ENCODE results near the gene ADGRV1.
"Not testable (repeated sequence)": the region's sequence is repeated elsewhere in the genome, so short reads cannot be mapped to it uniquely, and the experiment has no call there.

ADGRV1 gene

DNA sequence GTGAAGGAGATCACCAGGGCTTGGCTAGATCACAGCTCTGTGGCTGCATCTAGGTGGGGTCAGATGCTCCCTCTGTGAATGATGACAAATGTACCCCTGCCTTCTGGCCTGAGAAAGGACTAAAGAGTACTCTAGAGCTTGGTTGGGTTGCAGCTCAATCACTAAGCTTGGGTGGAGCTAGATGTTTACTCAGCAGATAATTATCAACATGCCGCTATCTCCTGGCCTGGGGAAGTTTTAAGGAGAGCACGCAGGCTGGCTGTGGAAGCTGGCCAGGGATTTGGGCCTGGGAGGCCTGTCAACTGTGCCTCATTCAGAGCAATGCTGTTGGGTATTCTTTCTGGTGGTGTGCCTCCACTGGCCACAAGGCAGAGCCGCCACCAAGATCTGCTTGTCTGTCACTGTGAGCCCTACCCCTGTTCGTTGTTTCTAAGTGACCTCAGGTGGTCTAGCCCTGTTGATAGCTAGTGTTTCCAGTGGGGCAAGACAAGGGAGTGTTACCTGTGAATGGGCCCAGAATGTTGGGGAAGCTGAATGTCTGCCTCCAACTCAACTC, 181.7 kb downstream of the ADGRV1 start:
- no peak for DNase-seq (ENCODE audit: low read depth)

DNA sequence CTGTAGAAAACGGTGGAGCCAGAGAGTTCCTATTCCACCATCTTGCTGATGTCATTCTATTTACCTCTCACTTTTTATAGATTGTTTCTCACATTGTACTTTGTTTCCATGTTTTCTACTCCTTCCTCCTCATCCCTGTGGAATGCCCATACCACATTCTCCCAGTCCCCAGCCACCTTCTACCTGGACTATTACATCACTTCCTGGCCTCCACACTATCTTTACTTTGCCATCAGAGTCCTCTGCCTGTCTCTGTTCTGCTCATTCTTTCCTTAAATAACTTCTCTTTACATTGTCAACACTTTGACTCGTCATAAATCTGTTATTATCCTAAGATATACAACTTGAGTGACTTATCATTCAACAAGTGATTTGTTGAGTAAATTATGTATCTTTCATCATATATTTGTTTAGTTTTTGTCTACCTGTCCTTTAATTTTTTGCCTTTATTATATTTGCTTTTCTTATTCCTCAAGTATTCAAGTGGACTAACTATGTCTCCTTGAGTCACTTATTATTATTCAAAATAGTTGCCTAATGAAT, 182.5 kb downstream of the ADGRV1 start:
- no peak for DNase-seq (ENCODE audit: low read depth)

DNA sequence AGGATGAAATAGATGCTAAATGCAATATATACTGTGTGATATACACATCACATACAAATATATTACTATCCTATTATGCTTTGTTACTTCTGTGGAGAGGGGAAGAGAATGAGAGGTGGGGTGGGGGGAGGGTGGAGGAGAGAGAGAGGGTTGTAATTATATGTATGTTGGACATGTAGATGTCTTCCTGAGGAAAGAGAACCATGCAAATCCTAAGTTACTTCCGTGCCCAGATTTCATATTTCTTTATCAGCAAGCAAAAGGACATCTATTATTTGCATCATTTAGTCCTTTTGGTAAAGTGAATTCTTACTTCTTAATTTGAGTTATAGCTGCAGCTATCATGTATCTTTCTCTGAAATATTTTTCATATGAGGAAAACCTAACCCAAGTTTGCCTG, 187.5 kb downstream of the ADGRV1 start:
- no peak for DNase-seq (ENCODE audit: low read depth)

DNA sequence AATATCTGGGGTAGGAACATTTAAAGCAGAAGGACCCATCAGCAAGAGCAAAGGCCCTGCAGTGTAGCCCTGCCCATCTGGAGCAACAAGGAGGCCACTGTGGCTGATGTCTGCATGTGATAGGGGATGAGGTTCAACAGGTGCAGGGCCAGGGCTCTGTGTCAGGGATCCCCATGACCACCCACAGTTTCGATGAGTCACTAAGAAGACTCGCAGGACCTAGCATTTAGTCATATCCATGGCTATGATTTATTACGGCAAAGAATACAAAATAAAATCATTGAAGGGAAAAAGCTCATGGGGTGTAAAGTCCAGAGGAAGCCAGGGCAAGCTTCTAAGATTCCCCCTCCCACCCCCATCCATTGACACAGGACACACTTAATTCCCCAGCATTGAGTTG, 188.6 kb downstream of the ADGRV1 start:
- no peak for DNase-seq (ENCODE audit: low read depth)

DNA sequence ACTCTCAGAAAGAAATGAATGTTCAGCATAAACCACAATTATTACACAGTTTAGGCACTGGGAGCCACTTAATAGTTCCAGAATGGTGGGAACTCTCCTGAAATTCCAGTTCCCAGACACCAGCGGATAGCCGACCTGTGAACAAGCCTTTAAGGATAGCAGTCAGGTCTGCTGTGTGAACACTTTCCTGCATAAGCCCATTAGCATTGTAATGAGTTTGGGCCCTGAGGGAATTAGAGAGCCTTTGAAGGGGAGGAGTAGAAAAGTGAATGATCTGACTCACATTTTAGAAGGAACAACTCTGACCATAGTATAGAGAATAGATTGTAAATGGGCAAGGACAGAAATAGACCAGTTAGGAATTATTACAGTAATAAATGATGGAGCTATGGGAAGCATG, 189.1 kb downstream of the ADGRV1 start:
- DNase-seq (ENCODE audit: low read depth), result no peak

DNA sequence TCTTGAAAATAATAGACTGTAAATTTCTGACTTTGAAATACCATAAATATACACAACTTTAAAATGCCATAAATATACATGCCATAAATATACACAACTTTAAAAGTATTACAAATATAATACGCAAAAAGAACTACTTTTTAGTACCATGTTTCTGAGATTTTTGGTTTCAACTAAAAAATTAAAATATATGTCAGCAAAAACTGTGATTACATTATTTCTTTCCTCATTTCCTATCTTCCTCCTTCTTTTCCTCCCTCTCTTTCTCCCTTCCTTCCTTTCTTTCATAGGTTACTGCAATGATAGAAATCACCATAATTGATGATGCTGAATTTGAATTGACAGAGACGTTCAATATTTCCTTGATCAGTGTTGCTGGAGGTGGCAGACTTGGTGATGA, 200.5 kb downstream of the ADGRV1 start:
- DNase-seq (ENCODE audit: low read depth), result no peak

DNA sequence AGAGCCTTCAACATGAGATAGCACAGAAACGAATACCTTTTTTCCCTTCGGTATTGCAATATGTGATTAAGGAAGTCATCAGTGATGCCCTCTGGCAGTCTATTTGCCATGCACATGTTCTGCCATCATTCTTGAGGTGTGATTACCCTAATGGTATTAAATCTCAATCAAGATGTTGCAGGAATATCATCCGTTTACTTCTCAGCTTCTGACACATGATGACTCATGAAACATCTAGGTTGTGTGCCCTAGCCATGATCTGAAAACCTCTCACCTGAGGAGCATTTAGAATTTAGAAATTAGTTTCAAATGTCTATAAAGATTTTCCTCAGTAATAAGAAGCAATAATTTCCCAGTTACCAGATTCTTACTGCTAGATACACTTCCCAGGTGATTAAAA, 209.1 kb downstream of the ADGRV1 start:
- no peak for DNase-seq (ENCODE audit: low read depth)

DNA sequence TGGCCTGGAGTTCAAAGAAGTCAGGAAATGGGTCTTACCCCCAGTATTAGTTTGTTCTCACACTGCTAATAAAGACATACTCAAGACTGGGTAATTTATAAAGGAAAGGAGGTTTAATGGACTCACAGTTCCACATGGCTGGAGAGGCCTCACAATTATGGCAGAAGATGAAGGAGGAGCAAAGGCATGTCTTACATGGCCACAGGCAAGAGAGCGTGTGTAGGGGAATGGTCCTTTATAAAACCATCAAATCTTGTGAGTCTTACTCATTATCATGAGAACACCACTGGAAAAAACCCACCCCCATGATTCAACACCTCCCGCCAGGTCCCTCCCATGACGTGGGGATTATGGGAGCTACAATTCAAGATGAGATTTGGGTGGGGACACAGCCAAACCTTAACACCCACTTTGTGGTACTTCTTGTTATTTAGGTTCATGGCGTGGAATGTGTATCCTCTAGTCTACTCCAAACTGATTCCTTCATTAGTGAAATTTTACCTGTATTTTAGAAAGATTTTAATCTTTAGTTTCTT, 211.5 kb downstream of the ADGRV1 start:
- not testable (repeated sequence) for DNase-seq (ENCODE audit: low read depth)

DNA sequence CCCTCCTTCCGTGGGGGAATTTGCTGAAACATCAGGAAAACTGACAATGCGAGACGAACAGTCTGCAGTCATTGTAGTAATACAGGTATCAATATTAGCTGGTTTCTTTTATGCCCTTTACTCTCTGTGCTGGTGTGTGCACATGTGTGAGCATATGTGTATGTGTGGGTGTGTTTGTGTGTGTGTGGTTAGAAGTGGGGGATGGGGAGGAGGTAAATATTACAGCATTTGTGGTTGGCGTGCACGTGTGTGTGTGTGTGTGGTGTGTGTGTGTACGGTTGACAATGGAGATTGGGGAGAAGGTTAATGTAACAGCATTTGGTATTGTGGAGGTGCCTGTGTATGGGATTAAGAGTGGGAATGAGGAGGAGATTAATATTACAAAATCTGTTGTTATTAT, 219.4 kb downstream of the ADGRV1 start:
- DNase-seq (ENCODE audit: low read depth), result no peak

DNA sequence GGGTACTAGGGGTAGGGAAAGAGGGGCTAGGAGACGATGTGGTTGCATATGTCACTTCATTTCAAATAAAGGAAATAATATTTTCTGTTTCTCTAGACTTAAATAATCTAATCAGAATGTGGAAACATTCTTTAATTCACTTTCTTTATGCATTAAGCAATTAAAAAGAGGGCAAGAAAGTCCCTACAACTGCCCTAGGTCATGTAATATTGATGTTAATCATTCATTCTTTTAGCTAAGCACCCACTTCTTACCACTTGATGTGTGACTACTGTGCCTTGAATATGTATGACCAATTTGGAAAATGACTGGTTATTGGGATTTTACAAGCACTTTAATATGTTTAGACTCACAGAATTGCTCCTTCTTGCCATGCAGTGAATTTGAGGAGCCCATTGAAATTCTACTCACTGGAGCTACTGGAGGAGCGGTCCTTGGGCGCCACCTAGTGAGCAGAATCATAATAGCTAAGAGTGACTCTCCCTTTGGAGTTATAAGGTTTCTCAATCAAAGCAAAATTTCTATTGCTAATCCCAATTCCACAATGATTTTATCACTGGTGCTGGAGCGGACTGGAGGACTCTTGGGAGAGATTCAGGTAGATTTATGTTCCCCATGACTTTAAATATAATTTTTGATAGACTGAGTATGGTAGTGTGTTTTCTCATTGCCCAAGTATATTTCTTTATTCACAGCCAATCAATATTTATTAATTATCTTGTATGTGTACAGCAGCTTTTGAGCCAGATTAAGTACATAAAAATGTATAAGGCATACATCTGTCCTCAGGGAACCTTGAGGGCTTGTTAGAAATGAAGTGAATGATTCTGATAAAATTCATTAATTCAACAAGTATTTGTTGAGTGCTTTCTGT, 225.1 kb downstream of the ADGRV1 start:
- DNase-seq (ENCODE audit: low read depth), result peak; percentile 62

DNA sequence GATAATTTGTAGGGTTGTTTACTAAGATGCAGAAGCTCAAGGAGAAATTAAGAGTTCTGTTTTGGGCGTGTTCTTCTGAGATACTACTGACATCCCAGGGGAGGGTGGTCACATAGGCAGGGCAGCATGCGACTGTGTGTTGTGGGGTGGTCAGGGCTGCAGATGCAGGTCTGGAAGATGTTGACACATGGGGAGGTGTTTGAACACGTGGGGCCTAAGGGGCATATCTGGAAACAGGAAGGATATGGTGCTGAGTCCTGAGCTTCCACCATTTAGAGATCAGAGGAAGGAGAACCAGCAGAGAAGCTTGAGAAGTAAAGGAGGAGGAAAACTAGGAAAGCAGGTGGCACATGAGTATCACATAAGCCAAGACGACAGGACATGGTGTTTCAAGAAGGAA, 228.2 kb downstream of the ADGRV1 start:
- DNase-seq (ENCODE audit: low read depth), result no peak

DNA sequence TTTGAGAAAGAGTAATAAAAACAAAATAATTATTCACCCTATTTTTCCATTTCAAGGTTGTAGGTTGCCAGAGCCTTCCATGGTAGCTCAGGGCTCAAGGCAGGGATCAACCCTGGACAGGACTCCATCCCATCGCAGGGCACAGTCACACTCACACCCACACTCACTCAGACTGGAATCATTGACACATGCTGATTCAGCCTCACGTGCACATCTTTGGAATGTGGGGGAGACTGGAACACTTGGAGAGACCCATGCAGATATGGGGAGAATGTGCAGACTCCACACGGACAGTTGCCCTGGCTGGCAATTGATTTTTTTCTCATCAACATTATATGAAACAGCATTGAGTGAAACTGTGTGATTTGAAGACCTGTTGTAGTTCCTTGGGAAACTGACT, 234.1 kb downstream of the ADGRV1 start:
- no peak for DNase-seq (ENCODE audit: low read depth)

DNA sequence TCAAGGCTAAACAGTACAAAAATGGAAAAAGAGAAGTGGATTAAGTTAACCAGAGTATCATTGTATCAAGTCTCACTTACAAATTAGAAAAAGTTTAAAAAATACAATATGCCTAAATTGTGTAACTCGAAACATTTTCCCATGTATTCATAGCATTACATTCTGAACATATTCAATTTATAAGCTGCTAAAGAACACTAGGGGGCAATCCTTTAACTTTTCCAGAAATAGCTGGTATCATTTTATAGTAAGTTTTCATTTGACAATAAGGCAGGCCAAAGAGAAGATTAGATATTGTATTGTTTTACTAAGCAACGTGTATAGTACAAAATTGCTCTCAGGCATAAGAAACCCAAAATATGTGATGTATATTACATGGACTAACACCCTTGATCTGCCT, 234.6 kb downstream of the ADGRV1 start:
- DNase-seq (ENCODE audit: low read depth), result no peak

DNA sequence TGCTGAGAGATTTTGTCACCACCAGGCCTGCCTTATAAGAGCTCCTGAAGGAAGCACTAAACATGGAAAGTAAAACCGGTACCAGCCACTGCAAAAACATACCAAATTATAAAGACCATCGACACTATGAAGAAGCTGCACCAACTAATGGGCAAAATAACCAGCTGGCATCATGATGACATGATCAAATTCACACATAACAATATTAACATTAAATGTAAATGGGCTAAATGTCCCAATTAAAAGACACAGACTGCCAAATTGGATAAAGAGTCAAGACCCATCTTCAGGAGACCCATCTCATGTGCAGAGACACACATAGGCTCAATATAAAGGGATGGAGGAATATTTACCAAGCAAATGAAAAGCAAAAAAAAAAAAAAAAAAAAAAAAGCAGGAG, 238.3 kb downstream of the ADGRV1 start:
- not testable (repeated sequence) for DNase-seq (ENCODE audit: low read depth)

DNA sequence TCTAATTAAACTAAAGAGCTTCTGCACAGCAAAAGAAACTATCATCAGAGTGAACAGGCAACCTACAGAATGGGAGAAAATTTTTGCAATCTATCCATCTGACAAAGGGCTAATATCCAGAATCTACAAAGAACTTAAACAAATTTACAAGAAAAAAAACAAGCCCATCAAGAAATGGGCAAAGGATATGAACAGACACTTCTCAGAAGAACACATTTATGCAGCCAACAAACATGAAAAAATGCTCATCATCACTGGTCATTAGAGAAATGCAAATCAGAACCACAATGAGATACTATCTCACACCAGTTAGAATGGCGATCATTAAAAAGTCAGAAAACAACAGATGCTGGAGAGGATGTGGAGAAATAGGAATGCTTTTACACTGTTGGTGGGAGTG, 241.5 kb downstream of the ADGRV1 start:
- not testable (repeated sequence) for DNase-seq (ENCODE audit: low read depth)

DNA sequence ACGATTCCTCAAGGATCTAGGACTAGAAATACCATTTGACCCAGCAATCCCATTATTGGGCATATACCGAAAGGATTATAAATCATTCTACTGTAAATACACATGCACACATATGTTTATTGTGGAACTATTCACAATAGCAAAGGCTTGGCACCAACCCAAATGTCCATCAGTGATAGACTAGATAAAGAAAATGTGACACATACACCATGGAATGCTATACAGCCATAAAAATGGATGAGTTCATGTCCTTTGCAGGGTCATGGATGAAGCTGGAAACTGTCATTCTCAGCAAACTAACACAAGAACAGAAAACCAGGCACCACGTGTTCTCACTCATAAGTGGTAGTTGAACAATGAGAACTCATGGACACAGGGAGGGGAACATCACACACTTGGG, 241.9 kb downstream of the ADGRV1 start:
- DNase-seq (ENCODE audit: low read depth), result not testable (repeated sequence)

DNA sequence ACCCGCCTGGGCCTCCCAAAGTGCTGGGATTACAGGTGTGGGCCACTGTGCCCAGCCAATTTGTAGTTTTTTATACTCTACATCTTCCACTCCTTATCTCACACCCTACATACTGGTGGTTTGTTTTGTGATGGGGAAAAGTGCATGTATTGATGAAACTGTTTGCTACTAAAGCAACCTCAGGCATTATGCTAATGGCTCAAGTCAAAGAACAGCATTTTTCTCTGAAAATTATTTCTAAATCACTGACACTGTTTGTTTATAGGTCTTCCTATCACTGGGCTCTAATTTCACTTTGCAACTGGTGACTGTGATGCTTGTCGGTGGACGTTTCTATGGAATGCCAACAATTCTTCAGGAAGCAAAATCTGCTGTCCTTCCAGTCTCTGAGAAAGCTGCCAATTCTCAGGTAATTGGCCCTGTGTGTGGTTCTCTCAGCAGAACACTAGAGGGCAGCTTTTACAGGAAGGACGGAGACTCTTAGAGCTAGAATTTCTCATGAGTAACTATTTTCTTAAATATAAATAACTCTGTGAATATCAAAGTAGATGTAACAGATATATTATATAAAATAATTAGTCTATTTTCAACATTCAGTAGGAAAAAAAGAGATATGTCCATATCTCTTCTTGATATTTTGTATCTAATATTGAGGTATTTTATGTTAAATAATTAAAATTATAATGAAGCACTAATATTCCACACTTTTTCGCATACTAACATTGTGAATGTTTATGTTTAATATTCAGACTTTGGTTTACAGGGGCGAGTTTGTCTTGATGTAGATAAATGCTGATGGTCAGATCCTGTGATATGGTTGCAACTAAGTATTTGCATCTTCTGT, 244.1 kb downstream of the ADGRV1 start:
- no peak for DNase-seq (ENCODE audit: low read depth)

DNA sequence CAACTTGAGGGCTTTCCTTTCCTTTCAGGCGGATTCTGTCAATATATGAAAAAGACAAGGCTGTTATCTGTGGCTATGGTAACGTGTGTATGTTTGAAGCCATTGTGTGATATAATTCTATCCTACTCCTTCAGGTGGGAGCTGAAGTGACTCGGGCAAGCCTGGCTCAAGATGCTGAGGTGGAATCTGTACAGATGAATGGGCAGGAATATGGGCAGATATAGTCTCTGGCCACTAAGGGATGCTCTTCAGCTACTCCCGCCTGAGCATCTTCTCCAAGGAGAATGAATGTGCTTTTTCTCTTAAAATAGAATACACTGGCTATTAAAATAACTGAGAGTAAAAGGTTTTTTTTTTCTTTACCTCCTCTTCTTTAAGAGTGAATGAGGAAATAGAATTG, 244.8 kb downstream of the ADGRV1 start:
- DNase-seq (ENCODE audit: low read depth), result no peak

DNA sequence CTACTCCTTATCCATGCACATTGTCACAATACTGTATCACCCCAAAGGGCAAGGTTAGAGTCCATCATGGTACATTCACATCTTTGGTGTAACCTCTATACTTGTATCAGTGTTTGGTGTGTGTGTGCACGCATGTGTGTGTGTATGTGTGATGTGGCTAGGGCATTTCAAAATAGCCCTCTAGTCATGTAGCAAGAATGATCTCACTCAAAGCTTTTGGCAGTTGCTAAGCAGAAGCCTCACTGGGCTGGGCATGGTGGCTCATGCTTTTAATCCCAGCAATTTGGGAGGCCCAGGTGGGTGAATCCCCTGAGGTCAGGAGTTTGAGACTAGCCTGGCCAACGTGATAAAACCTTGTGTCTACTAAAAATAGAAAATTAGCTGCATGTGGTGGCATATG, 245.3 kb downstream of the ADGRV1 start:
- DNase-seq (ENCODE audit: low read depth), result no peak

DNA sequence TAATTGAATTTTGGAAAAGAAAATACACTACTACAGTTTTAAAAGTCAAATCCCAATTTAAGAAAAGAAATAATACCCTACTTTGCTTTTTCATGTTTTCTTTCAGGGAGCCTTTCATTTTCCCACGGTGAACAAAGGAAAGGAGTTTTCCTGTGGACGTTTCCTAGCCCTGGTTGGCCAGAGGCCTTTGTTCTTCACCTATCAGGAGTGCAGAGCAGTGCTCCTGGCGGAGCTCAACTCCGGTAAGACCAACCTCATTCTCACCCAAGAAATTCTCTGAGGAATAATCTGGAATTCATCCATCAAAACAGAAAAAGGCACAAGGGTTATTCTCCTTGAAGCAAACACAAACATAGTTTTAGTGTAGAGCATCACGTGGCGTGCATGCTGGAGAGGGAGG, 248.9 kb downstream of the ADGRV1 start:
- no peak for DNase-seq (ENCODE audit: low read depth)

DNA sequence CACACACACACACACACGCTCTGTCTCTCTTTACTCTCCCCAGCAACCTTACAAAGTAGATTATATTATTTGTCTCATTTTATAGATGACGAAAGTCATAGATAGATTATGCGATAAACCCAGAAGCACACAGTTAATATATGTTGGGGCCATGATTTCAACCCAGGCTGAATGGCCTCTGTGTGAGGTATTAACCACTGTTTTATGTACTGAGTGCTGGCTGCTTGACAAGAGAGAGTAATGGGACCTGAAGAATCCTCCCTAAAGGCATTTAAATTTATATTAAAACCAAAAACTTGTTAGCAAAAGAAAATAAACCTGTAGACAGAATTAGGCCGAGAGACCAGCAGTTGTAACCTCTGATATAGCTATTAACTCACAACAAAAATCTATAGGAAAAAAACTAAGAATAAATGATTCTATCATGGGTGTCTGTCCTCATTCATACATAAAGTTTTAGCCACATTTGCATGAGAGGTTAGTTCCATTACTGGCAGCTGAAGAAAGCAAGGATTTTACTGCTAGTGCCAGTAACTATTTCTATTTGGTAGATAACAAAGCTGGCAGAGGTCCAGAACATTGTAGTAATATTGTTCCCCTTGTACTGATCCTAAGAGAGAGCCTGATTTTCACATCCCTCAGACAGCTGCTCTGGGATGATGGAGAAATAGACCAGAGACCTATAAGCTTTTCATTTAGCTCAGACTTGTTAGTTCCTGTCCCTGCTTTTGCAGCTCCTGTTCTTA, 250.9 kb downstream of the ADGRV1 start:
- no peak for DNase-seq (ENCODE audit: low read depth)

DNA sequence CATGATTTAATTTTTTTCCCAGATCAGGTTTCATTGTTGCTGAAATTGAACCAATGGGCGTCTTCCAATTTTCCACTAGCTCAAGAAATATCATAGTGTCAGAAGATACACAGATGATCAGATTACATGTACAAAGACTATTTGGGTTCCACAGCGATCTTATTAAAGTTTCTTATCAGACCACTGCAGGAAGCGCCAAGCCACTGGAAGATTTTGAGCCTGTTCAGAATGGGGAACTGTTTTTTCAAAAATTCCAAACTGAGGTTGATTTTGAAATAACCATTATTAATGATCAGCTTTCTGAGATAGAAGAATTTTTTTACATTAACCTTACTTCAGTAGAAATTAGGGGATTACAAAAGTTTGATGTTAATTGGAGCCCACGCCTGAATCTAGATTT, 251.6 kb downstream of the ADGRV1 start:
- no peak for DNase-seq (ENCODE audit: low read depth)

Data from activated T-cell treated with anti-CD3 and anti-CD28 coated beads for 1 hour (primary cell).